H1 (cell line): ENCODE results near the gene FRAT2. TPM values are rescaled to one million over a fixed set of nuclear protein-coding genes. Genes with fewer than 3 reads are reported as not detected.

Source experiments
- polyA plus RNA-seq, 7 experiments: library from polyadenylated mRNA; depleted of rRNA in 3 of 7; stranded (reverse) in 5 of 7; unstranded in 2 of 7; fragments of >200 nt in 5 of 7; fragments of 200-250 nt in 2 of 7; gene quantifications; 1 replicate in 5 of 7; 2 replicates in 1 of 7; 4 replicates in 1 of 7; pipeline versions ENCODE4 v1.2.1 to v1.2.3, GENCODE V29; 2011 to 2013; ENCODE audit warnings: missing spikeins in 2 of 7, mixed read lengths in 2 of 7
- total RNA-seq: library from RNA; stranded (reverse); fragmentation: NEBNext Ultra II Directional; extraction: Animal tissue kit (Norgen Biotek cat#: 25700); gene quantifications from 2 replicates; pipeline ENCODE4 v1.2.1, GENCODE V29; 2021
- TF ChIP-seq, protein P1 (sequence below): fragments of 300-600 bp; sonication (generic); IDR thresholded peaks from 2 replicates; pipeline ENCODE4 v1.7.1; 2012; ENCODE audit warnings: low read length, moderate library complexity, mild to moderate bottlenecking, inconsistent platforms; ENCODE audit not compliant: insufficient replicate concordance

The FRAT2 gene
- total and polyA plus RNA-seq, 2 of the 8 experiments (the other 6 are each of a cell fraction or from before 2014, with no cell fraction given) = 47.4 to 83.0 TPM

DNA sequence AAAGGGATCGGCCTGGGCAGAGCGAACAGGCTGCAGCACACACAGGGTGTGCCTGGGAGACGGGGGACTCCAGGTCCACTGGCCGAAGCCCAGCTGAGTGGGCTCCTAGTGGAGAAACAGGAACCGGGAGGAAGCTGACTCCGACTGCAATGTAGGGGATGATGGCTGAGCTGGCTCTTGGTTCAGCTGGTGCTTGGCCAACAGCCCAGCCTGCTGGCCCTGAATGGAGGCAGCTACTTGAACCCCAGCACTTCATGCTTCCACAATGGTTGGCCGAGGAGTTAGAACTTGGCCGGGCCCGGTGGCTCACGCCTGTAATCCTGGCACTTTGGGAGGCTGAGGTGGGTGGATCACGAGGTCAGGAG is 27.0 kb upstream of the FRAT2 start (continued):
- TF ChIP-seq, protein P1, sequence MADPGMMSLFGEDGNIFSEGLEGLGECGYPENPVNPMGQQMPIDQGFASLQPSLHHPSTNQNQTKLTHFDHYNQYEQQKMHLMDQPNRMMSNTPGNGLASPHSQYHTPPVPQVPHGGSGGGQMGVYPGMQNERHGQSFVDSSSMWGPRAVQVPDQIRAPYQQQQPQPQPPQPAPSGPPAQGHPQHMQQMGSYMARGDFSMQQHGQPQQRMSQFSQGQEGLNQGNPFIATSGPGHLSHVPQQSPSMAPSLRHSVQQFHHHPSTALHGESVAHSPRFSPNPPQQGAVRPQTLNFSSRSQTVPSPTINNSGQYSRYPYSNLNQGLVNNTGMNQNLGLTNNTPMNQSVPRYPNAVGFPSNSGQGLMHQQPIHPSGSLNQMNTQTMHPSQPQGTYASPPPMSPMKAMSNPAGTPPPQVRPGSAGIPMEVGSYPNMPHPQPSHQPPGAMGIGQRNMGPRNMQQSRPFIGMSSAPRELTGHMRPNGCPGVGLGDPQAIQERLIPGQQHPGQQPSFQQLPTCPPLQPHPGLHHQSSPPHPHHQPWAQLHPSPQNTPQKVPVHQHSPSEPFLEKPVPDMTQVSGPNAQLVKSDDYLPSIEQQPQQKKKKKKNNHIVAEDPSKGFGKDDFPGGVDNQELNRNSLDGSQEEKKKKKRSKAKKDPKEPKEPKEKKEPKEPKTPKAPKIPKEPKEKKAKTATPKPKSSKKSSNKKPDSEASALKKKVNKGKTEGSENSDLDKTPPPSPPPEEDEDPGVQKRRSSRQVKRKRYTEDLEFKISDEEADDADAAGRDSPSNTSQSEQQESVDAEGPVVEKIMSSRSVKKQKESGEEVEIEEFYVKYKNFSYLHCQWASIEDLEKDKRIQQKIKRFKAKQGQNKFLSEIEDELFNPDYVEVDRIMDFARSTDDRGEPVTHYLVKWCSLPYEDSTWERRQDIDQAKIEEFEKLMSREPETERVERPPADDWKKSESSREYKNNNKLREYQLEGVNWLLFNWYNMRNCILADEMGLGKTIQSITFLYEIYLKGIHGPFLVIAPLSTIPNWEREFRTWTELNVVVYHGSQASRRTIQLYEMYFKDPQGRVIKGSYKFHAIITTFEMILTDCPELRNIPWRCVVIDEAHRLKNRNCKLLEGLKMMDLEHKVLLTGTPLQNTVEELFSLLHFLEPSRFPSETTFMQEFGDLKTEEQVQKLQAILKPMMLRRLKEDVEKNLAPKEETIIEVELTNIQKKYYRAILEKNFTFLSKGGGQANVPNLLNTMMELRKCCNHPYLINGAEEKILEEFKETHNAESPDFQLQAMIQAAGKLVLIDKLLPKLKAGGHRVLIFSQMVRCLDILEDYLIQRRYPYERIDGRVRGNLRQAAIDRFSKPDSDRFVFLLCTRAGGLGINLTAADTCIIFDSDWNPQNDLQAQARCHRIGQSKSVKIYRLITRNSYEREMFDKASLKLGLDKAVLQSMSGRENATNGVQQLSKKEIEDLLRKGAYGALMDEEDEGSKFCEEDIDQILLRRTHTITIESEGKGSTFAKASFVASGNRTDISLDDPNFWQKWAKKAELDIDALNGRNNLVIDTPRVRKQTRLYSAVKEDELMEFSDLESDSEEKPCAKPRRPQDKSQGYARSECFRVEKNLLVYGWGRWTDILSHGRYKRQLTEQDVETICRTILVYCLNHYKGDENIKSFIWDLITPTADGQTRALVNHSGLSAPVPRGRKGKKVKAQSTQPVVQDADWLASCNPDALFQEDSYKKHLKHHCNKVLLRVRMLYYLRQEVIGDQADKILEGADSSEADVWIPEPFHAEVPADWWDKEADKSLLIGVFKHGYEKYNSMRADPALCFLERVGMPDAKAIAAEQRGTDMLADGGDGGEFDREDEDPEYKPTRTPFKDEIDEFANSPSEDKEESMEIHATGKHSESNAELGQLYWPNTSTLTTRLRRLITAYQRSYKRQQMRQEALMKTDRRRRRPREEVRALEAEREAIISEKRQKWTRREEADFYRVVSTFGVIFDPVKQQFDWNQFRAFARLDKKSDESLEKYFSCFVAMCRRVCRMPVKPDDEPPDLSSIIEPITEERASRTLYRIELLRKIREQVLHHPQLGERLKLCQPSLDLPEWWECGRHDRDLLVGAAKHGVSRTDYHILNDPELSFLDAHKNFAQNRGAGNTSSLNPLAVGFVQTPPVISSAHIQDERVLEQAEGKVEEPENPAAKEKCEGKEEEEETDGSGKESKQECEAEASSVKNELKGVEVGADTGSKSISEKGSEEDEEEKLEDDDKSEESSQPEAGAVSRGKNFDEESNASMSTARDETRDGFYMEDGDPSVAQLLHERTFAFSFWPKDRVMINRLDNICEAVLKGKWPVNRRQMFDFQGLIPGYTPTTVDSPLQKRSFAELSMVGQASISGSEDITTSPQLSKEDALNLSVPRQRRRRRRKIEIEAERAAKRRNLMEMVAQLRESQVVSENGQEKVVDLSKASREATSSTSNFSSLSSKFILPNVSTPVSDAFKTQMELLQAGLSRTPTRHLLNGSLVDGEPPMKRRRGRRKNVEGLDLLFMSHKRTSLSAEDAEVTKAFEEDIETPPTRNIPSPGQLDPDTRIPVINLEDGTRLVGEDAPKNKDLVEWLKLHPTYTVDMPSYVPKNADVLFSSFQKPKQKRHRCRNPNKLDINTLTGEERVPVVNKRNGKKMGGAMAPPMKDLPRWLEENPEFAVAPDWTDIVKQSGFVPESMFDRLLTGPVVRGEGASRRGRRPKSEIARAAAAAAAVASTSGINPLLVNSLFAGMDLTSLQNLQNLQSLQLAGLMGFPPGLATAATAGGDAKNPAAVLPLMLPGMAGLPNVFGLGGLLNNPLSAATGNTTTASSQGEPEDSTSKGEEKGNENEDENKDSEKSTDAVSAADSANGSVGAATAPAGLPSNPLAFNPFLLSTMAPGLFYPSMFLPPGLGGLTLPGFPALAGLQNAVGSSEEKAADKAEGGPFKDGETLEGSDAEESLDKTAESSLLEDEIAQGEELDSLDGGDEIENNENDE = no peak
